D721Med (cell line): ENCODE results near the gene AHCTF1.
A peak's percentile ranks its signal among the peaks of the same experiment; 100 is the strongest.

ENCODE experiments used
- DNase-seq: peaks from one replicate; pipeline ENCODE4 v3.0.0; 2011; ENCODE audit warnings: low spot score; ENCODE audit not compliant: insufficient read length
- FAIRE-seq: peaks from 2 replicates; lab custom pipeline; 2011; peaks lifted over from hg19 to GRCh38; lab: Jason Lieb, UNC
- TF ChIP-seq, protein P1 (sequence below): IDR thresholded peaks from 2 replicates; pipeline ENCODE4 v1.5.1; 2012; ENCODE audit warnings: mild to moderate bottlenecking, control low read depth; ENCODE audit not compliant: insufficient read depth; ENCODE audit errors: missing control alignments

The AHCTF1 gene

DNA sequence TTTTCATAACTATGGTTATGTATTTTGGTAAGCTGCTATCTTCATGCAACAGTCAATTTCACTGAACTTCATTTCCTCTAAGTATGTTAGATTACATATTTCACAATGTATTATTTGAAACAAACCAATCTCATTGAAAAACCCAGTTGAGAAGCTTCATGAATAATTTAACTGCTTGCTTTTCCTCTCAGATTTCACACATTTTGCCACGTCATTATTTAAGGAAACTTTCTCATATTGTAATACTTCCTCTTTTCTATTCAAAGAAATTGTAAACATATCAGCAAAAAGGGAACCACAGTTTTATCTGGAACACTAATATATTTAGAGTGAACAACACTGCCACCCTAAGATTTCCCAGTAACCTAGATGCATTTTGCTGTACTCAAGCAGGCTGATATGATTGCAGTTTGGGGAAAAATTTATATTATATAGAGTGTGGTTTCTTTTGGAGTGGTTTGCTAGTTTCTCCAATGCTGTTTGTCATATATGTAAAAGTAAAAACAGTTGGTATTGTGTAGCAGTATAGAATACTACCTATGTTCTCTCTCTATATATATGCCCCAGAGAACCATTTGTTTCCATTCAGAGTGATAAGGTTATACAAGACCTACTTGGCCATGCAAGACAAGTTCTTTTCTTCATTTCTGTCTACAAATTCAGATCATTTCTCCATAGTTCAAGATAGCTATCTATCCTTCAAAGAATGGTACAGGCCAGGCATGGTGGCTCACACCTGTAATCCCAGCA is 28.4 kb upstream of the AHCTF1 start:
- TF ChIP-seq, protein P1, sequence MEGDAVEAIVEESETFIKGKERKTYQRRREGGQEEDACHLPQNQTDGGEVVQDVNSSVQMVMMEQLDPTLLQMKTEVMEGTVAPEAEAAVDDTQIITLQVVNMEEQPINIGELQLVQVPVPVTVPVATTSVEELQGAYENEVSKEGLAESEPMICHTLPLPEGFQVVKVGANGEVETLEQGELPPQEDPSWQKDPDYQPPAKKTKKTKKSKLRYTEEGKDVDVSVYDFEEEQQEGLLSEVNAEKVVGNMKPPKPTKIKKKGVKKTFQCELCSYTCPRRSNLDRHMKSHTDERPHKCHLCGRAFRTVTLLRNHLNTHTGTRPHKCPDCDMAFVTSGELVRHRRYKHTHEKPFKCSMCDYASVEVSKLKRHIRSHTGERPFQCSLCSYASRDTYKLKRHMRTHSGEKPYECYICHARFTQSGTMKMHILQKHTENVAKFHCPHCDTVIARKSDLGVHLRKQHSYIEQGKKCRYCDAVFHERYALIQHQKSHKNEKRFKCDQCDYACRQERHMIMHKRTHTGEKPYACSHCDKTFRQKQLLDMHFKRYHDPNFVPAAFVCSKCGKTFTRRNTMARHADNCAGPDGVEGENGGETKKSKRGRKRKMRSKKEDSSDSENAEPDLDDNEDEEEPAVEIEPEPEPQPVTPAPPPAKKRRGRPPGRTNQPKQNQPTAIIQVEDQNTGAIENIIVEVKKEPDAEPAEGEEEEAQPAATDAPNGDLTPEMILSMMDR = no peak
- DNase-seq (no peak), FAIRE-seq (no peak)

DNA sequence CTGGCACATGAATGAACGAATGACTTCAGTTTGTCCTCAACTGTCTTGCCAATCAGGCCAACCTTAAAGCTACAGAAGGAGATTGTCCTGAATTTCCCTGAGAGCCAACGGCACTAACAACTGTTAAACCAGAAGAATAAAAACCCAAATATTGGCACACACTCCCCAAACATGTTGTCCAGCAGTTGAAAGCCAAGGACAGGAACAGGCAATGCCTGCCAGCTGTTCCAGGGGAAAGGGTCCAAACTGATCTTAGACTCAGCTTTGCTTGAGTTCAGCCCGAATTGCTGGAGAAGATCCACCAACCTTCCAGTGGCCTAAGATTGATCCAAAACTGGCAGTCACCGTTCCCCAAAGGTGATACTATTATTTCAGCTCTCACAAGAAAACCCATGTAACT is 22.4 kb upstream of the AHCTF1 start:
- TF ChIP-seq, protein P1 = no peak
- peak; percentile 16 for FAIRE-seq
- no peak for DNase-seq

DNA sequence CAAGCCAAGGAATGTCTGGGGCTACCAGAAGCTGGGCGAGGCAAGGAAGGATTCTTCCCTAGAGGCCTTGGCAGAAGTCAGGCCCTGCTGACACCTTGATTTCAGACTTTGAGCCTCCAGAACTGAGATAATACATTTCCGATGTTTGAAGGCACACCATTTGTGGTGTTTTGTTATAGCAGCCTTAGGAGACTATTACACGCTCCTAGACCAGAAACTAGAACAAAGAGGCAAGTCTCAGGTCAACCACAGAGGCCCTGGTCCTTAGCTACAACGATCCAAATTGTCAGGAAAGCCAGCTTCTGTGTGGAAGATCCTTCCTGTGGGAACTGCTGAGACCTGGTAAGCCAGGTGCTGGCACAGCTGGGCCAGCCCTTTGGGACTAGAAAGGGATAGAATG is 19.7 kb upstream of the AHCTF1 start:
- TF ChIP-seq, protein P1 = no peak
- DNase-seq (no peak), FAIRE-seq (no peak)

DNA sequence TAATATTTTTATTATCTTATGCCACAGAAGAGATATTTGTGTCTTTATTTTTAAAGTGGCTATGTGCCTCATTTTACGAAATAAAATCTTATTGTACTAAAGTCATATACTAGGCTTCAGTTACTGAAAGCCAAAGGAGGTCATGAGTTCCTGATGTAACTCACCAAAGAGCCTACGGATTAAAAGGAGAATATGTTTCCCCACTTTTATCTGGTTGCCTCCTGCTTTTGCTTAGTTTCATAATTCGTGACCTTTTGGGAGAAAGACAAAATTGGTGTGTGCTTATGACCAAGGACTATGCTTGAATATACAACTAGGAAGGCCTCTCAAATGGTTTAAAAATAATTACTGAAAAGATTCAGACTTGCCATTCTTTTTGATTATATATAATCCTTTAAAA is 18.2 kb upstream of the AHCTF1 start:
- FAIRE-seq = no peak
- TF ChIP-seq, protein P1 = no peak
- no peak for DNase-seq

DNA sequence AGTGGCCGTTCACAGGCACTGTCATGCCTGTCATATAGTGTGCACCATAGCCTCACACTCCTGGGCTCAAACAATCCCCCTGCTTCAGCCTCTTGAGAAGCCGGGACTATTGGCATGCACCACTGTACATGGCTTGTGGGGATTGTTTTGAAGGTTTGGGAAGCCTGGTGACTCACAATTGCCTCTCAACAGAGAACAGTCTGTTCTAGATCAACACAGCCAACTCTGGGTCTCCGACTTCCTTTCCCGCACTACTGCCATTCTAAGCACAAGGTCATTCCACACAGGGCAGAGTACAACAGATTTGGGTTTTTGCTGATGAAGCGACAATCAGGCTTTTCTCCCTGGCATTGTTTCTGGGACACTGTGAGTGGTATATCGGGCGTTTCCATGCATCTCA is 15.5 kb upstream of the AHCTF1 start:
- FAIRE-seq (no peak), DNase-seq (no peak)
- TF ChIP-seq, protein P1 = no peak

DNA sequence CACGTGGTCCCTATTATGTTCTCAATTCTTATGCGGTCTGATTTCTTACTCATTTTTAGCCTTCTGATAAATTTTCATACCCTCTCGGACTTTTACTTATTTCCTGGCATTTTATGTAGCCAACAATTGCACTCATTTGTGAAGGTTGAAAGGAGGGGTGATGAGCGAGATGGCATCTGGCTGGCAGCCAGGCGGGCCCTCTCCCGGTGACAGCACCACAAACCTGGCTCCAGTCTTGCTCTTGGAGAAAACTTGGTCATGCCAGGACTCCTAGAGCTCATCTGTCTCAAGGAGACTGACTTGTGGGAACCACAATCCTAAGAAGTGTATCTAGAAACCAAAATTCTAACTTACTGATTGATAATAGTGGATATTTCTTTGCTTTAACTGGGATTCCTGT is 14.6 kb upstream of the AHCTF1 start:
- no peak for FAIRE-seq
- TF ChIP-seq, protein P1 = no peak
- DNase-seq = no peak

DNA sequence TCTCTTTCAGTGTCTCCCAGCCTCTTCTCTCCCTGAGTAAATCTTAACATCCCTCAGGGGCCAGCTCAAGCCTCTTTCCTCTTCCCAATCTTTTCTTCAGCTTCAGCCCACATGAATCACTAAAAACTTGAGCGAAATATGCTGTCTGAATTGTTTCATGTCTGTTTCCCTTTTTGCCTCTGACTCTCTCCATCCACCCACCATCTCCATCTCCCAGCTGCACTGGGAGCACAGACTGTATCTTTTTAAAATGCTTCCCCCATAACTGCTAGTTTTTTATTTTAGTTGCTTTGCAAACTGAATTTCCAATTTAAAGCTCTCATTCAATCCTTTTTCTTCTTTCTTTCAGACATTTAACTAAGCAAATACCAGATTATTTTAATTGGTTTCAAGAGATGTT is 3.0 kb upstream of the AHCTF1 start:
- TF ChIP-seq, protein P1 = no peak
- FAIRE-seq = no peak
- DNase-seq = no peak
